GM12873 (cell line): ENCODE measurements around the gene ZDHHC21.

Experiments used
- TF ChIP-seq, protein P1 (sequence below): IDR thresholded peaks from 2 replicates; pipeline ENCODE4 v1.5.1; 2012; ENCODE audit warnings: low read depth, mild to moderate bottlenecking, moderate library complexity, low read length, control low read depth; ENCODE audit not compliant: insufficient read depth; ENCODE audit errors: missing control alignments

The ZDHHC21 gene

DNA sequence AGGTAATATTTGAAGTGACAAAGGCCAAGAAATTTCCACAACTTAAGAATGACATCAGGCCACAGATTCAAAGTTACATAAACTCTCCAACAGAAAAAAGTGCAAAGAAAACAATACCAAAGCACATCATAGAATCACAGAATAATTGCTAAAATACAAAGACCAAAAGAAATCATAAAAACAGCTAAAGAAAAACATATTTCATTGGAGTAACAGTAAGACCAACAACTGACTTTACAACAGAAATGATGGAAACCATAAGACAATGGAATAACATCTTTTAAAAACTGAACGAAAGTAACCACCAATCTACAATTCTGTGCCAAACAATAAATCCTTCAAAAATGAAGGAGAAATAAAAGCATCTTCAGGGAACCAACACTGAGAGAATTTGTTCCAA, 38.3 kb downstream of the ZDHHC21 start:
- TF ChIP-seq, protein P1, sequence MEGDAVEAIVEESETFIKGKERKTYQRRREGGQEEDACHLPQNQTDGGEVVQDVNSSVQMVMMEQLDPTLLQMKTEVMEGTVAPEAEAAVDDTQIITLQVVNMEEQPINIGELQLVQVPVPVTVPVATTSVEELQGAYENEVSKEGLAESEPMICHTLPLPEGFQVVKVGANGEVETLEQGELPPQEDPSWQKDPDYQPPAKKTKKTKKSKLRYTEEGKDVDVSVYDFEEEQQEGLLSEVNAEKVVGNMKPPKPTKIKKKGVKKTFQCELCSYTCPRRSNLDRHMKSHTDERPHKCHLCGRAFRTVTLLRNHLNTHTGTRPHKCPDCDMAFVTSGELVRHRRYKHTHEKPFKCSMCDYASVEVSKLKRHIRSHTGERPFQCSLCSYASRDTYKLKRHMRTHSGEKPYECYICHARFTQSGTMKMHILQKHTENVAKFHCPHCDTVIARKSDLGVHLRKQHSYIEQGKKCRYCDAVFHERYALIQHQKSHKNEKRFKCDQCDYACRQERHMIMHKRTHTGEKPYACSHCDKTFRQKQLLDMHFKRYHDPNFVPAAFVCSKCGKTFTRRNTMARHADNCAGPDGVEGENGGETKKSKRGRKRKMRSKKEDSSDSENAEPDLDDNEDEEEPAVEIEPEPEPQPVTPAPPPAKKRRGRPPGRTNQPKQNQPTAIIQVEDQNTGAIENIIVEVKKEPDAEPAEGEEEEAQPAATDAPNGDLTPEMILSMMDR: no peak

DNA sequence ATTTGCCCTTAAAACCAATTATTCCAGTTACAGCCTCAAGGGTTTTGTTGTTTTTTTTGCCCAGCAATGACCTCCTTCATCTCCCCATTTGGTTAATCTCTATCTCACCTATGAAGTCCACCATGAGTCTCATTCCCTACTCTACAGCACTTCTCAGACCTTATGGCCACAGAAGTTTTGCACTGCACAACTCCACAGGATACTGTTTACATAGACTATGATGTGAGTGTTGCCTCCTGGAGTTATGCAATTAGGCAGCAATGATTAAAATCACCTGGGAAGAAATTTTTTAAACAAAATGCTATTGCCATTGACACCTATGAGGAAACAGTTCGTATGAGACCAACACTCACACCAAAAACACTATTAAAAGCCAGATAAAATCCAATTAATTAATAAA, 39.7 kb downstream of the ZDHHC21 start:
- TF ChIP-seq, protein P1: no peak

DNA sequence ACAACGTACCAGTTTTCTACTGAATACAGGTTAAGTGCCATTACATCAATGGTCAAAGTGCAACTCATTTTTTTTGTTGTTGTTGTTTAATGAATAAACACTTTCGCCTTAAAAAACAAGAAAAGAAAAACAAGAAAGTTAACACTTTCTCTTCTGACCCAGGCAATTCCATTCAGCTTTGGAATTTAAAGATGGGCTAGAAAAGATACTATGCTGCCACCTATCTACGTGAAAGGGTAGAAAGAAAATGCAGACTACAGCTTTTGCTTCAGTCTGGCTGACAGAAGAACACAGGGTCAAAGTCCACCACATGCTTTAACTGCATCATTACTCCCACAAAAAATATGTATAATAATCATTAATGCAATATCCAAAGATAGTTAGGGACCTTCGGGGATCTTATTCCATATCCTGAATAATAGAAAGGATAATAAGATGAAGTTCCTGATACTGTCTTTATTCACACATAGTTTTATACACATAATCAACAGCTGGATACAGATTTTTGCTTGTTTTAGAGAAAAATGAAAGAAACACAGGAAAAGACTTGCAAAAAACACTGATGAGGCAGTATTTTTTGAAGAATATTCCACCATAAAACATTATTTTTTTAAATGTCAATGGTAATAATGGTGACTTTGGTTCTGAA, 40.4 kb downstream of the ZDHHC21 start:
- TF ChIP-seq, protein P1: peak; percentile 28

DNA sequence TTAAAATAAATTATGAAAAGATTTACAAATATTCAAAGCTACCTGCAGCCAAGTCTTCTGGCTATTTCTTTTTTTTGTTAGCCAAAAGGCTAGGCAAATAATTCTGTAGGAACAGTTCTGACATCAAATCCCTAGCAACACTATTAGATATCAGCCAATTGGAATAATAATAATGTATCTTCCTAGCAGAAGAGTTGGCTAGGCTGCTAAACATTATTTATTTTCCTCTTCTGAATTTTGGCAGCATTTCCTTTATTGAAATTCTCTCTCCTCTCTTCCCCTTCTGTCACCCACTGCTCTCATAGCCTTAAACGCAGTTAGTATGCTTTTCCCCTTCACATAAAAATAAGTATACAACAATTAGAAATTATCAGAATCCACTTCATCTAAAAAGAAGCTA, 42.6 kb downstream of the ZDHHC21 start:
- TF ChIP-seq, protein P1: no peak

DNA sequence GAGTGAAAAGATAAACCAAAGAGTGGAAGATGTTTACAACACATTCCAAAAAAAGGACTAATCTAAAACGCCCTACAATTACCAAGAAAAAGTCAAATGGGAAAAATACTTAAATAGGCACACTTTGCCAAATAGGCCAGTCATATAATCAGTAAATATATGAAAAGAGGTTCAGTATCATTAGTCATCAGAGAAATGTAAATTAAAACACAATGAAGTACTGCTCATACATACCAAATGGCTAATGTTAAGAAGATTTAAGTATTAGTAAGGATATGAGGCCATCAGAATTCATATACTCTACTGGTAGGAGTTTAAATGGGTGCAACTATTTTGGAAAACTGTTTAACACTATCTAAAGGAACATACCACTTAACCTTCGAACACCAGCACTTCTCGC, 47.6 kb downstream of the ZDHHC21 start:
- TF ChIP-seq, protein P1: no peak

DNA sequence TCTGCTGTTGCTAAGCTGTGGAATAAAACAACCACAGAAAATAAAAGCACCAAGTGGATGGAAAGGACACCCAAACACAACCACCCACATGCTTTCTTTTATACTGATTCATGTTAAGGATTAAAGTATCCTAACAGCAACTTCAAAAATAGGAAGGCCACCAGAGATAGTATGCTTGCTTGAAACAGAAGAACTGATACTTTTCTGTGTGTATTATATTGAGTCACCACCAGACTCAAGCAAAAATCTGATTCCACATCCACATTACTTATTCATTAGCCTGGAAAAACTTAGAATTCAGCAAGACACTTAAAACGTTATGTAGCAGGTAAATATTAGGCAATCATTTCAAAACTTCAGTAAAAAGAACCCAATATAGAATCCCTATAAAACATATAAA, 52.3 kb downstream of the ZDHHC21 start:
- TF ChIP-seq, protein P1: no peak

DNA sequence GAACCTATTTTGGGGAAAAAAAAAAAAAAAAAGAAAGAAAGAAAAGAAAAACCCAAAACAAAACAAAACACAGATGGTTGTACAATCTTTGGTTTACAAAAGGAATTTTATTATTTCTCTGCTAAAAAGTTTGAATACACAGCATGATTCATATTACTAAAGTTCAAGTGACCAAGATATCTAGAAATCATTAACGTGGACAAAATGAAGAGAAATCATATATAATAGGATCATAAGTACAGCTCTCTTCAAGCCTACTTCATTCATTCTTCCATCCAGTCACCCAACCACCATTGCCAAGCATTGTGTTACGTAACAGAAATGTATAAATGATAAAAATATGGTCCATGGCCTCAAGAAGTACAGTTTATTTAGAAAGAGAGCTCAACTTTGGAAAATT, 52.9 kb downstream of the ZDHHC21 start:
- TF ChIP-seq, protein P1: no peak
